HPDE6-E6E7 (cell line): ENCODE measurements around the gene PLA2G2E.
"Not testable (repeated sequence)": the region's sequence is repeated elsewhere in the genome, so short reads cannot be mapped to it uniquely, and the experiment has no call there.

Experiments
- DNase-seq: peaks from one replicate; pipeline ENCODE4 v3.0.0; 2011; ENCODE audit warnings: missing footprints; ENCODE audit errors: extremely low spot score

PLA2G2E gene

GRCh38 chr1:19932866-19933265 lies 9.4 kb upstream of the PLA2G2E start:
- DNase-seq: no peak

DNA sequence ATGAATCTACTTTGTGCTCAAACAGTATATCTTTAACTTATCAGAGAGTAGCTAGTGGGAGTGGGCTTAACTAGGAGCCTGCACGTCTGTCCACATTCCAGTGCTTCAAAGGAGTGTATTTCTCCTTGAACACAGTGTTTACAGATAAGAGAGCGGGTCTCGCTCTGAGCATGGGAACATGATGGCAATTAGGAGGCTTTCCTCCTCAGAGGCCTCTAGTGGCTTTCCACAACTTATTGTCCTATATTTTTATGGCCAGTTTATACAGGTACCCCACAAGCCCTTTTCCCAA lies 3.7 kb upstream of the PLA2G2E start:
- not testable (repeated sequence) for DNase-seq

- DNase-seq: peak; percentile 49
Measured at GRCh38 chr1:19926296-19927129, 3.1 kb upstream of the PLA2G2E start.

DNA sequence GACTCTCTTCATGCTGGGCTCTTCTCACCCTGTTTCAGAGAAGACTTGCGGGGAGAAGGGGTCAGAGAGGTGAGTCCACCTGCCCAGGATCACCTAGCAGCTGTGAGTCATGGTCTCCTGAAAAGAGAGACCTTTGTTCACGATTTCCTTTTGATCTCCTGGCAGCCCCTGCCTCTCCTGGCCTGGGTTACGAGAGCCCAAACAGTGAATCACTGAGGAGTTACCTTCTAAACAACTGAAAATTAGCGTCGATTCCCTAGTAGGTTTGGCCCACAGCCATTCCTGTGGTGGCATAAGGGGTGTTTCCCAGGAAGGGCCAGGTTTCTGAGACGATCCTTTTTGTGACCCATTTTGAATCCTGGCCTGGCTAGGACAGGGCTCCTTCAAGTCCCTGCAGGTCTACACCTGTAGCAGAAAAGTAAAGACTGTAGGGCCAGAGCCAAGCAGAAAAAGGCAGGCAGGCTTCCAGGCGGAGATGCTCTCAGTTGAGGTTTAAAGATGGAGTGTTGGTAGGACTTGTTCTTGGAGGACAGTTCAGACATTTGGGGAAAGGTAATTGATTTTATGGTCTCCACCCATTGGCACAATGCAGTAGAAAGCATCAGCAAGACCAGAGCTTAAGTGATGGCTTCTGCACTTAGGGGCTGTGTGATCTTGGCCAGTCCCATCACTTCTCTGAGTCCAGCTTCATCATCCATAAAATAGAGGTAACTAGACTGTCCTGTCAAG lies 2.1 kb upstream of the PLA2G2E start:
- DNase-seq: peak; percentile 64

GRCh38 chr1:19923953-19924346 lies 533 bp upstream of the PLA2G2E start:
- DNase-seq: no peak

GRCh38 chr1:19922015-19922688 lies 1.3 kb downstream of the PLA2G2E start:
- no peak for DNase-seq

DNA sequence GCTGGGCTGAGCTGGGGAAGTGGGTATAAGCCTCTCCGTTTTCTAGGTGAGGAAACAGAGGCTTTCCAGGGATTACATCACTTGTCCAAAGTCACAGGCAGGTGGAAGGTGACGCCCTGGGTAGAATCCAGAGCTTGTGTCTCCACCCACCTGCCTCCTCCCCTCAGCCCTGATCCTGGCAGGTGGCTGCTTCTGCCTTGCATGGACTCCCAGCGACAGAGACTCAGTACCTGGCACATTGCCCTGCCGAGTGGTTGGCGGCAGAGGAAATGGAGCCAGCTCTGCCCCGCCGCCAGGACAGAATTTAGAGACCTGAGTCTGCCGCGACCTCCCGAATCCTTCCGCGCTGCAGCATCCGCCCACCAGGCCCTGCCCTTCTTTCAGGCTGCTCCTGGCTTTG lies 2.1 kb downstream of the PLA2G2E start:
- DNase-seq: no peak

GRCh38 chr1:19920132-19920710 lies 3.2 kb downstream of the PLA2G2E start:
- no peak for DNase-seq

- DNase-seq: peak; percentile 63
Measured at GRCh38 chr1:19918057-19918456, 5.4 kb downstream of the PLA2G2E start.

GRCh38 chr1:19910650-19911049 lies 12.8 kb downstream of the PLA2G2E start:
- DNase-seq: no peak

- no peak for DNase-seq
Measured at GRCh38 chr1:19909971-19910370, 13.4 kb downstream of the PLA2G2E start.

GRCh38 chr1:19909392-19909791 lies 14.0 kb downstream of the PLA2G2E start:
- DNase-seq: no peak

DNA sequence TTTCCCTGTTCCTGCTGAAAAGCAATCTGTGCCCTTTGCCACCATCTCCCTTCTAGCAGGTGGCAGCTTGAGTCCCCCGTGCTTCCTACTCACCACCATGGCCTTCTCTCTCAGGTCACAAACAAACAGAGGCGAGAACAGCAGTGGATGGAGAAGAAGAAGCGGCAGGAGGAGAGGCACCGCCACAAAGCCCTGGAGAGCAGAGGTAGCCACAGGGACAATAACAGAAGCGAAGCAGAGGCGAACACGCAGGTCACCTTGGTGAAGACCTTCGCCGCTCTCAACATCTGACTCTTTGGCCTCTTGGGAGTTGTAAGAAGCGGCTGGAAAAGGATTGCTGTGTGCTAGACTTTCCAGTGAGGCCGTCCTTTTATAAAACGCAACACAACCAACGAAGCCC lies 16.0 kb downstream of the PLA2G2E start:
- DNase-seq: no peak

GRCh38 chr1:19903621-19904020 lies 19.8 kb downstream of the PLA2G2E start:
- peak; percentile 75 for DNase-seq

DNA sequence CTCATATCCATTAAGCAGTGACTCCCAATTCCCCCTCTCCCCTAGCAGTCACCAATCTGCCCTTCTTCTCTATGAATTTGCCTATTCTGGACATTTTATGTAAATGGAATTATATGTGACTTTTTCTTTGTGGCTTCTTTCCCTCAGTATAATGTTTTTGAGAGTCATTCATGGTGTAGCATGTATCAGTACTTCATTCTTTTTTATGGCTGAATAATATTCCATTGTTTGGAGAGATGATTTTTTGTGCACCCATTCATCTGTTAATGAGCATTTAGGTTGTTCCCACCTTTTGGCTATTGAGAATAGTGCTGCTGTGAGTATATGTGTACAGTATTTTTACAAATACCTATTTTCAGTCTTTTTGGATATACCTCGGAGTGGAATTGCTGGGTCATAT lies 21.8 kb downstream of the PLA2G2E start:
- no peak for DNase-seq

DNA sequence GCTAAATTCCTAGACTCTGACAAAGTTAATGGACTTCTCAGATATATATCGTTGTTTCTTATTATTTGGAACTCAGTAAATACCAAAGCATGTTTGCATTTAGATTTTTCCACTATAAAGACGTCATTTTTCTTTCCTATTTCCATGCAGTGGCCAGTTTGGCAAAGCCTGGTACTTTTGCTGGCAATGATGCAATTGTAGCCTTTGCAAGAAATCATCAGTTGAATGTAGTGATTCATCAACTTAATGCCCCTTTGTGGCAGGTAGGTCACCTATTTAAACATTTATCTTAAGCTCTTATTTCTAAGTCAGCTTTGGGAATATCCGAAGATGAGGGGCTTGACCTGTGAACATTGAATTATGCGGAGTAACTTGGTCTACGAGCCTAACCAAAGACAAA lies 29.2 kb downstream of the PLA2G2E start:
- no peak for DNase-seq

- no peak for DNase-seq
Measured at GRCh38 chr1:19893687-19894086, 29.7 kb downstream of the PLA2G2E start.

- DNase-seq: no peak
Measured at GRCh38 chr1:19892628-19893168, 30.7 kb downstream of the PLA2G2E start.

GRCh38 chr1:19892129-19892528 lies 31.3 kb downstream of the PLA2G2E start:
- no peak for DNase-seq

DNA sequence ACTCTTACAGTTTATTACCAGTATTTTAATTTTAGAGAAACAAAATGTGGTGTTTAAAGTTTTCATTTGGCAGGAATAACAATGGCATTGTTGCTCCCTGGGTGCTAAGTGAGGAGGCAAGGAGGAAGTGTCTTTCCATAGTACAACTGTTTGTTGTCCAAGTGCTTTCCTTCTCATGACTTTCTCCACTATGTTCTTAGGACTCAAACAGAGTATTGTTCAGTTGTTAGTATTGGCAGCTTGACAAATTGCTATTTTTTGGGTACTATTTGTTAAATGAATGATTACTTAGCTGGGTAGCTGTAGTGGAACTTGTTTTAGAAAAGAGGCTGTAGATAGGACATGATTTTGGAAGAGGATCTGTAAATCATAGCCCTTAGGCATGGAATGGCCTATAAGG lies 33.8 kb downstream of the PLA2G2E start:
- DNase-seq: no peak

GRCh38 chr1:19888112-19888511 lies 35.3 kb downstream of the PLA2G2E start:
- DNase-seq: no peak

GRCh38 chr1:19885821-19886220 lies 37.6 kb downstream of the PLA2G2E start:
- DNase-seq: no peak
